Ishikawa (cell line): ENCODE data around the gene RPP14.

ENCODE experiments used
- CEBPB ChIP-seq: IDR thresholded peaks from 2 replicates; pipeline ENCODE4 v1.6.1; 2012
- CREB1 ChIP-seq: IDR thresholded peaks from 2 replicates; pipeline ENCODE4 v1.6.1; 2012; ENCODE audit warnings: low read depth
- EGR1 ChIP-seq: IDR thresholded peaks from 2 replicates; pipeline ENCODE4 v1.6.1; 2012
- EP300 ChIP-seq: IDR thresholded peaks from 2 replicates; pipeline ENCODE4 v1.6.1; 2012; ENCODE audit warnings: borderline replicate concordance
- FOXM1 ChIP-seq: IDR thresholded peaks from 2 replicates; pipeline ENCODE4 v1.6.1; 2012; ENCODE audit warnings: low read depth, borderline replicate concordance
- NFIC ChIP-seq: IDR thresholded peaks from 2 replicates; pipeline ENCODE4 v1.6.1; 2012
- RAD21 ChIP-seq: IDR thresholded peaks from 2 replicates; pipeline ENCODE4 v1.6.1; 2012; ENCODE audit warnings: low read depth
- TAF1 ChIP-seq: IDR thresholded peaks from 2 replicates; pipeline ENCODE4 v1.6.1; 2012; ENCODE audit warnings: low read depth, mild to moderate bottlenecking
- TCF12 ChIP-seq: IDR thresholded peaks from 2 replicates; pipeline ENCODE4 v1.6.1; 2012; ENCODE audit warnings: low read depth
- TEAD4 ChIP-seq: IDR thresholded peaks from 2 replicates; pipeline ENCODE4 v1.6.1; 2012
- YY1 ChIP-seq: IDR thresholded peaks from 2 replicates; pipeline ENCODE4 v1.6.1; 2012; ENCODE audit warnings: low read depth
- ZBTB7A ChIP-seq: IDR thresholded peaks from 2 replicates; pipeline ENCODE4 v1.6.1; 2012; ENCODE audit warnings: low read depth
- TF ChIP-seq, protein P1 (sequence below): IDR thresholded peaks from 2 replicates; pipeline ENCODE4 v1.6.1; 2012
- TF ChIP-seq, protein P2 (sequence below): IDR thresholded peaks from 2 replicates; pipeline ENCODE4 v1.6.1; 2012
- TF ChIP-seq, protein P3 (sequence below): IDR thresholded peaks from 2 replicates; pipeline ENCODE4 v1.6.1; 2012; ENCODE audit warnings: low read depth, mild to moderate bottlenecking

RPP14 gene

DNA sequence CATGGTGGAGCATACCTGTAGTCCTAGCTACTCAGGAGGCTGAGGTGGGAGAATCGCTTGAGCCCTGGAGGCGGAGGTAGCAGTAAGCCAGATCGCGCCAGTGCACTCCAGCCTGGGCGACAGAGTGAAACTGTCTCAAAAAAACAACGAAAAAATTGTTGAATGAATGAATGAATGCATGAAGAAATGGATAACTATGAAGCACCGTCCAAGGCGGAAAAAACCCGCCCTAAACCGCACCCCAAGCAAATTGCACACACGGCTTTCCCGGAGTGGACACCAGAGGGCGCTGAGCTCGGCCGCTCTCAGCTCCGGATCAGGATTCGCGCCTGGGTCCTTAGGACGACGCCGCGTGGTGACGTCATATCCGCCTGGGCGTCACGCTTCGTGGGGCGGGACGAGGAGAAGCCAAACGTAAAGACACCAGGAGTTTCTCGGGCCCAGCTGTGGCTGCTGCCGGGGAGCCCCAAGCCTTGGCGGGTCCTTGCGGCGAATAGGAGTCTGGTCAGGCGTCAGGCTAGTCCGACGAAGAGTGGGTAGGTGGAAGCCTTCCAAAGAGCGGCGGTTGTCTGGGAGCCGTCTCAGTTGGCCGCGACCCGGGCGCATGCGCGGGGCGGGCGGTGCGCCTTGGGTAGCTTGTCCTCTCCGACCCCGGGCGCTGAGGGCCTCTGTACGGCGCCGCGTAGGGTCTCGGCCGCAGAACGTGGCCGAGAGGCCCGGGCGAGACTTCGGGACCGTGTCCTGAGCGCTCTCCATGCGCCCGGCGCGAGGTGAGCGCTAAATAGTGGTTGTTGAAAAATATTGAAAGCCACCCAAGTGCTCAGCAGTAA lies at the start of gene RPP14, which contains the start of gene HTD2:
TSS of gene RPP14 (plus strand) at position 364 of the 830 bp plus-strand sequence. CDS start 4,085 bp downstream, outside the sequence.
TSS of gene HTD2 (plus strand) at position 639 of the 830 bp plus-strand sequence. CDS start 11,094 bp downstream, outside the sequence.
- TF ChIP-seq TEAD4 (no peak), FOXM1 (no peak), CEBPB (no peak), ZBTB7A (peak; percentile 82; the same call in 1 of the 2 replicates), YY1 (peak; percentile 21; the same call in 1 of the 2 replicates), TAF1 (peak; percentile 80), RAD21 (peak; percentile 44; the same call in 1 of the 2 replicates), CREB1 (peak; percentile 89), EGR1 (no peak), EP300 (0 out of 2 replicates have a peak, but pooled peaks have one; percentile 21), NFIC (0 out of 2 replicates have a peak, but pooled peaks have one; percentile 5), TCF12 (peak; percentile 58)
- TF ChIP-seq, protein P1, sequence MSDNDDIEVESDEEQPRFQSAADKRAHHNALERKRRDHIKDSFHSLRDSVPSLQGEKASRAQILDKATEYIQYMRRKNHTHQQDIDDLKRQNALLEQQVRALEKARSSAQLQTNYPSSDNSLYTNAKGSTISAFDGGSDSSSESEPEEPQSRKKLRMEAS: peak; percentile 76
- TF ChIP-seq, protein P2, sequence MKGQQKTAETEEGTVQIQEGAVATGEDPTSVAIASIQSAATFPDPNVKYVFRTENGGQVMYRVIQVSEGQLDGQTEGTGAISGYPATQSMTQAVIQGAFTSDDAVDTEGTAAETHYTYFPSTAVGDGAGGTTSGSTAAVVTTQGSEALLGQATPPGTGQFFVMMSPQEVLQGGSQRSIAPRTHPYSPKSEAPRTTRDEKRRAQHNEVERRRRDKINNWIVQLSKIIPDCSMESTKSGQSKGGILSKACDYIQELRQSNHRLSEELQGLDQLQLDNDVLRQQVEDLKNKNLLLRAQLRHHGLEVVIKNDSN: no peak
- TF ChIP-seq, protein P3, sequence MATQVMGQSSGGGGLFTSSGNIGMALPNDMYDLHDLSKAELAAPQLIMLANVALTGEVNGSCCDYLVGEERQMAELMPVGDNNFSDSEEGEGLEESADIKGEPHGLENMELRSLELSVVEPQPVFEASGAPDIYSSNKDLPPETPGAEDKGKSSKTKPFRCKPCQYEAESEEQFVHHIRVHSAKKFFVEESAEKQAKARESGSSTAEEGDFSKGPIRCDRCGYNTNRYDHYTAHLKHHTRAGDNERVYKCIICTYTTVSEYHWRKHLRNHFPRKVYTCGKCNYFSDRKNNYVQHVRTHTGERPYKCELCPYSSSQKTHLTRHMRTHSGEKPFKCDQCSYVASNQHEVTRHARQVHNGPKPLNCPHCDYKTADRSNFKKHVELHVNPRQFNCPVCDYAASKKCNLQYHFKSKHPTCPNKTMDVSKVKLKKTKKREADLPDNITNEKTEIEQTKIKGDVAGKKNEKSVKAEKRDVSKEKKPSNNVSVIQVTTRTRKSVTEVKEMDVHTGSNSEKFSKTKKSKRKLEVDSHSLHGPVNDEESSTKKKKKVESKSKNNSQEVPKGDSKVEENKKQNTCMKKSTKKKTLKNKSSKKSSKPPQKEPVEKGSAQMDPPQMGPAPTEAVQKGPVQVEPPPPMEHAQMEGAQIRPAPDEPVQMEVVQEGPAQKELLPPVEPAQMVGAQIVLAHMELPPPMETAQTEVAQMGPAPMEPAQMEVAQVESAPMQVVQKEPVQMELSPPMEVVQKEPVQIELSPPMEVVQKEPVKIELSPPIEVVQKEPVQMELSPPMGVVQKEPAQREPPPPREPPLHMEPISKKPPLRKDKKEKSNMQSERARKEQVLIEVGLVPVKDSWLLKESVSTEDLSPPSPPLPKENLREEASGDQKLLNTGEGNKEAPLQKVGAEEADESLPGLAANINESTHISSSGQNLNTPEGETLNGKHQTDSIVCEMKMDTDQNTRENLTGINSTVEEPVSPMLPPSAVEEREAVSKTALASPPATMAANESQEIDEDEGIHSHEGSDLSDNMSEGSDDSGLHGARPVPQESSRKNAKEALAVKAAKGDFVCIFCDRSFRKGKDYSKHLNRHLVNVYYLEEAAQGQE: no peak

DNA sequence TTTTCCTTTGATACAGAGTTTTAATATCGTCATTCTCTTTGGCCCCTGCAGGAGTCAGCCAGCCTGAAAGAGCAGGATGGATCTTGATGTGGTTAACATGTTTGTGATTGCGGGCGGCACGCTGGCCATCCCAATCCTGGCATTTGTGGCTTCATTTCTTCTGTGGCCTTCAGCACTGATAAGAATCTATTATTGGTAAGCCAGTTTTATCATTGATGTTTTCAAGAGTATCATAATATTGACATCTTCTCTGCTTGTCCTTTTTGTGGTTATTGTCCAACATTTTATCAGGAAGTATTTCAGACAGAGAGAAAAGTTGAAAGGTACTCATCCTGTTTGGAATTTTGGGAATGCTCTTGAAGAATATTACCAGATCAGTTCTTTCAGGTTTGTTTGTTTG lies 49.5 kb upstream of the RPP14 start:
- TF ChIP-seq ZBTB7A (no peak), NFIC (no peak), EP300 (no peak), CEBPB (no peak), TCF12 (no peak), YY1 (no peak), TAF1 (no peak), EGR1 (no peak), CREB1 (no peak)
- TF ChIP-seq, protein P2: no peak
- TF ChIP-seq, protein P1: no peak
- TF ChIP-seq, protein P3: no peak

DNA sequence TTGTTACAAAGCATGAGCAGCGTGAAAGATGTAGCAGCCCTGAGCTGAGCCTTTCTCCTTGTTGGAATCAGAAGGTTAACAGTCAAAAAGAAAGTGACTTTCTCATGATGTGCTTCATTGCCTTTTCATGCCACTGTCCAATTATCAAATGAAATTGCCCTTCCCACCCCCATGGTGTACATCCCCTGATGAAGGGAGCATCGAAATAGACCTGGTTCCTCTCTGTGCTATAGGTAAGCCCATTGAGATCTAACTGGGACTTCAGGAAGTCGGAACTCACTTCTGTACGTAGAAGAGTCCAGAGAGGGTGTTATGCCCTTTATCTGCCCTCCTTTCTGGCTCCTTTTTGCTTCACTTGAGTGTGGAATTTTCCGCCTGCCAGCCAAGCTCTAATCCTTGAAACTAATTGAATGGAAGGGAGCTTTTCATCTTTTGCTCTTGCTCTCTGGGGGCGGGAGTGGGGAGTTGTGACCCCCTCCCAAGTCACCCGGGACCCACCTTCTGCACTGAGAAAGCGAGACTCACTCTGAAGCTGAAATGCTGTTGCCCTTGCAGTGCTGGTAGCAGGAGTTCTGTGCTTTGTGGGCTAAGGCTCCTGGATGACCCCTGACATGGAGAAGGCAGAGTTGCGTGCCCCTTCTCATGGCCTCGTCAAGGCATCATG lies 47.5 kb upstream of the RPP14 start:
- TF ChIP-seq EGR1 (no peak), EP300 (no peak), CEBPB (no peak), YY1 (no peak), TCF12 (no peak)
- TF ChIP-seq, protein P3: no peak
- TF ChIP-seq, protein P1: no peak
- TF ChIP-seq, protein P2: no peak
